Mucosa of rectum (tissue), 2 donors: ENCODE data around the gene COMMD2.
A peak's percentile ranks its signal among the peaks of the same experiment; 100 is the strongest.

Experiments
- H3K27ac ChIP-seq, 2 donors: one replicate each; pipeline ENCODE4 v1.7.0; 2013; ENCODE audit warnings: inconsistent platforms in 2 of 2, low read depth in 2 of 2, low read length in 2 of 2
- H3K27me3 ChIP-seq, 2 donors: one replicate each; pipeline ENCODE4 v1.7.0; 2013; ENCODE audit warnings: low read length in 2 of 2; ENCODE audit not compliant: control insufficient read depth in 2 of 2, insufficient read depth in 2 of 2
- H3K36me3 ChIP-seq, 2 donors: one replicate each; pipeline ENCODE4 v1.7.0; 2013; ENCODE audit warnings: low read length in 2 of 2; ENCODE audit not compliant: control insufficient read depth in 2 of 2, insufficient read depth in 2 of 2
- H3K4me1 ChIP-seq, 2 donors: one replicate each; pipeline ENCODE4 v1.7.0; 2013; ENCODE audit warnings: low read length in 2 of 2, mild to moderate bottlenecking in 1 of 2; ENCODE audit not compliant: control insufficient read depth in 2 of 2, insufficient read depth in 2 of 2
- H3K4me3 ChIP-seq, 2 donors: one replicate each; pipeline ENCODE4 v1.7.0; 2013; ENCODE audit warnings: low read length in 2 of 2
- H3K9ac ChIP-seq, 2 donors: one replicate each; pipeline ENCODE4 v1.7.0; 2013; ENCODE audit warnings: low read length in 2 of 2, low read depth in 1 of 2, mild to moderate bottlenecking in 1 of 2
- H3K9me3 ChIP-seq, 2 donors: one replicate each; pipeline ENCODE4 v1.7.0; 2013; ENCODE audit warnings: low read length in 2 of 2; ENCODE audit not compliant: control insufficient read depth in 2 of 2
- donor health status: healthy.
- donor health status: Normal muscosa, but diverticular disease.

COMMD2 gene

GRCh38 chr3:149713730-149714654, 38.3 kb downstream of the COMMD2 start:
- Histone ChIP-seq H3K9me3 (no peaks in the 10 kb centered on the region), H3K4me3 (no peak overlapping the region), H3K36me3 (no peaks in the 10 kb centered on the region), H3K9ac (no peak overlapping the region), H3K27me3 (no peaks in the 10 kb centered on the region), H3K27ac (no peak overlapping the region), H3K4me1 (peaks cover 0 to 4% of the 10 kb centered on the region in 2 donors)

DNA sequence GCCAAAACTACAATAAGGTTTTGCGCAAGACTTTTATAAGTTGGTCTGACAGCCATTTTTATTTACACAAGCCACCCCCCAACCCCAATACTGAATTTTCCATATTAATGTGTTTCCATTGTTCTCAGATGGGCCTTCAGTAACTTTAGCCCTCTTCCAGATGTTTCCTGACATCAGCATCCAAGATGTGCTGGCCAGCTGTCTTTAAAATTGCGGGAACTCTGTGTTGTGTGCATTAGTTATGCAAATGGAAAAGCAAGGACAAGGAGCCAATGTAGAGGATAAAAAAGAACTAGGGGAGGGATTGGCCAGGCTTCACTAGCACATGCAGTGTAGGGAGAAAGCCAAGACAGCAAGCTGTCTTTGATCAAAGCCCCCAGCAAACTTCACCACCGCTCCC, 45.4 kb downstream of the COMMD2 start:
- no peaks in the 10 kb centered on the region for H3K4me1 ChIP-seq
- H3K27me3 ChIP-seq: no peaks in the 10 kb centered on the region
- no peaks in the 10 kb centered on the region for H3K36me3 ChIP-seq
- H3K9ac ChIP-seq: no peak overlapping the region
- no peaks in the 10 kb centered on the region for H3K9me3 ChIP-seq
- no peak overlapping the region for H3K4me3 ChIP-seq
- no peak overlapping the region for H3K27ac ChIP-seq

GRCh38 chr3:149705416-149705815, 46.9 kb downstream of the COMMD2 start:
- Histone ChIP-seq H3K27ac (no peak overlapping the region), H3K36me3 (no peaks in the 10 kb centered on the region), H3K9ac (no peak overlapping the region), H3K4me3 (no peak overlapping the region), H3K27me3 (no peaks in the 10 kb centered on the region), H3K9me3 (no peaks in the 10 kb centered on the region), H3K4me1 (no peaks in the 10 kb centered on the region)

- Histone ChIP-seq H3K27ac (peak overlapping the region; percentile 32 to 74), H3K27me3 (no peaks in the 10 kb centered on the region), H3K4me3 (no peak overlapping the region)
These were observed 48.8 kb downstream of the COMMD2 start for GRCh38 chr3:149703466-149703865.

GRCh38 chr3:149702691-149703441, 49.4 kb downstream of the COMMD2 start:
- Histone ChIP-seq H3K4me1 (no peaks in the 10 kb centered on the region), H3K27me3 (no peaks in the 10 kb centered on the region), H3K4me3 (no peak overlapping the region), H3K36me3 (no peaks in the 10 kb centered on the region), H3K9me3 (peaks cover under 1 to 2% of the 10 kb centered on the region in 2 donors), H3K27ac (peak overlapping the region; percentile 56 to 74), H3K9ac (no peak overlapping the region)

More at GRCh38 chr3:149703466-149703865, 48.8 kb downstream of the COMMD2 start:
- no peaks in the 10 kb centered on the region for H3K9me3 ChIP-seq
- no peaks in the 10 kb centered on the region for H3K36me3 ChIP-seq
- no peak overlapping the region for H3K9ac ChIP-seq
- no peaks in the 10 kb centered on the region for H3K4me1 ChIP-seq

- Histone ChIP-seq H3K9ac (no peak overlapping the region), H3K9me3 (peaks cover 2 to 3% of the 10 kb centered on the region in 2 donors), H3K27ac (no peak overlapping the region), H3K4me3 (no peak overlapping the region), H3K27me3 (no peaks in the 10 kb centered on the region), H3K4me1 (no peaks in the 10 kb centered on the region), H3K36me3 (no peaks in the 10 kb centered on the region)
These were observed 50.3 kb downstream of the COMMD2 start for GRCh38 chr3:149701977-149702350.

- Histone ChIP-seq H3K4me3 (no peak overlapping the region), H3K27ac (no peak overlapping the region)
These were observed 50.9 kb downstream of the COMMD2 start for GRCh38 chr3:149701206-149701976.

More at GRCh38 chr3:149701206-149701976, 50.9 kb downstream of the COMMD2 start:
- Histone ChIP-seq H3K9me3 (peaks cover 2 to 3% of the 10 kb centered on the region in 2 donors), H3K9ac (peak overlapping the region in 1 of 2 donors; percentile 17), H3K4me1 (no peaks in the 10 kb centered on the region), H3K36me3 (no peaks in the 10 kb centered on the region), H3K27me3 (no peaks in the 10 kb centered on the region)
